HepG2 (cell line): Measurements from ENCODE around the gene ACSL1. TPM values are rescaled to one million over a fixed set of nuclear protein-coding genes. Genes with fewer than 3 reads are reported as not detected.

Experiments
- ATAC-seq: fragments of 200-7000 bp; cut with Tn5 transposase; 3 replicates; pipeline ENCODE4 v1.9.1; 2020; ENCODE audit warnings: mild to moderate bottlenecking, moderate library complexity
- BruUV-seq: library from RNA; stranded (reverse); fragments of 400-500 nt; replicated peaks from 2 replicates; lab custom pipeline; 2021; lab: Mats Ljungman, UMichigan
- CTCF ChIA-PET: fragments of 300-600 bp; formaldehyde crosslinking; extraction: SDS; loops from one replicate; lab custom pipeline; 2021; ENCODE audit warnings: low total read pairs, inconsistent platforms, low intra/inter-chr PET ratio; lab: Yijun Ruan, JAX
- POLR2A ChIA-PET: fragments of 350-600 bp; sonication (Branson Sonifier 250); formaldehyde crosslinking; loops from one replicate; lab custom pipeline; 2020; ENCODE audit warnings: antibody characterized with exemption, inconsistent platforms; lab: Yijun Ruan, JAX
- DNase-seq: peaks from one replicate; pipeline ENCODE4 v3.0.0-alpha.2; 2015; ENCODE audit warnings: low spot score
- FAIRE-seq: peaks from 3 replicates; lab custom pipeline; 2011; peaks lifted over from hg19 to GRCh38; lab: Jason Lieb, UNC
- H2AFZ ChIP-seq: one replicate; pipeline ENCODE4 v1.6.1; 2011; ENCODE audit warnings: low read length, inconsistent platforms
- H3K27ac ChIP-seq: fragments of 300-600 bp; 3 replicates; pipeline ENCODE4 v1.8.0; 2011; ENCODE audit warnings: mixed run types, mild to moderate bottlenecking, mixed read lengths, low read length, inconsistent platforms; ENCODE audit not compliant: insufficient read depth; ENCODE audit errors: extremely low read length
- H3K27me3 ChIP-seq, 2 experiments: fragments of 200-600 bp in 1 of 2; 2 replicates in 1 of 2; 3 replicates in 1 of 2; pipeline versions ENCODE4 v1.6.0 to v1.8.0; 2011; ENCODE audit warnings: low read length in 2 of 2, mild to moderate bottlenecking in 2 of 2, moderate library complexity in 2 of 2, inconsistent platforms in 1 of 2; ENCODE audit not compliant: insufficient read depth in 2 of 2, control insufficient read depth in 1 of 2
- H3K36me3 ChIP-seq, 2 experiments: fragments of 200-600 bp in 1 of 2; replicated peaks in 1 of 2; 2 replicates in 1 of 2; 3 replicates in 1 of 2; pipeline versions ENCODE4 v1.5.1 to v1.8.0; 2011; ENCODE audit warnings: low read length in 2 of 2, inconsistent platforms in 1 of 2; ENCODE audit not compliant: insufficient read depth in 2 of 2, control insufficient read depth in 1 of 2
- H3K4me1 ChIP-seq: 2 replicates; pipeline ENCODE4 v1.5.1; 2012; ENCODE audit warnings: low read length, inconsistent platforms; ENCODE audit not compliant: insufficient read depth
- H3K4me2 ChIP-seq: 2 replicates; pipeline ENCODE4 v1.6.0; 2011; ENCODE audit warnings: low read depth, low read length, inconsistent platforms
- H3K4me3 ChIP-seq, 3 experiments: fragments of 200-600 bp in 1 of 3; sonication (generic), shearing (Covaris generic) in 1 of 3; replicated peaks in 1 of 3; 2 replicates each; pipeline ENCODE4 v1.5.1; 2011 to 2016; ENCODE audit warnings: low read length in 3 of 3, inconsistent platforms in 2 of 3, low read depth in 2 of 3, mild to moderate bottlenecking in 2 of 3, control low read depth in 1 of 3, mixed read lengths in 1 of 3; ENCODE audit not compliant: insufficient read depth in 1 of 3
- H3K79me2 ChIP-seq: one replicate; pipeline ENCODE4 v1.6.1; 2011; ENCODE audit warnings: low read length, inconsistent platforms; ENCODE audit not compliant: insufficient read depth
- H3K9ac ChIP-seq: 2 replicates; pipeline ENCODE4 v1.6.0; 2011; ENCODE audit warnings: mild to moderate bottlenecking, low read depth, low read length, inconsistent platforms; ENCODE audit not compliant: insufficient read depth
- H3K9me3 ChIP-seq: 2 replicates; pipeline ENCODE4 v1.5.1; 2012; ENCODE audit warnings: mild to moderate bottlenecking, low read length
- H4K20me1 ChIP-seq: 2 replicates; pipeline ENCODE4 v1.6.0; 2011; ENCODE audit warnings: inconsistent platforms, mild to moderate bottlenecking, low read length, moderate library complexity; ENCODE audit not compliant: insufficient read depth
- ADNP ChIP-seq: sonication (generic); formaldehyde crosslinking; IDR thresholded peaks from 2 replicates; pipeline ENCODE4 v1.4.0; 2020; ENCODE audit warnings: missing genetic modification reagents
- MBD4 ChIP-seq: IDR thresholded peaks from 2 replicates; pipeline ENCODE4 v1.6.1; 2012; ENCODE audit warnings: low read length, inconsistent platforms, borderline replicate concordance
- POLR2A ChIP-seq, 2 experiments: IDR thresholded peaks; 2 replicates each; pipeline ENCODE4 v1.6.1; 2011; ENCODE audit warnings: low read depth in 2 of 2, low read length in 2 of 2, mild to moderate bottlenecking in 1 of 2, moderate library complexity in 1 of 2; ENCODE audit not compliant: insufficient read depth in 1 of 2
- ZMYM4 ChIP-seq: sonication (generic); formaldehyde crosslinking; IDR thresholded peaks from 2 replicates; pipeline ENCODE4 v1.8.1; 2023; ENCODE audit warnings: mild to moderate bottlenecking, missing genetic modification reagents
- ZNF280D ChIP-seq: sonication (generic); formaldehyde crosslinking; IDR thresholded peaks from 2 replicates; pipeline ENCODE4 v1.5.1; 2020; ENCODE audit warnings: mild to moderate bottlenecking, missing genetic modification reagents
- ZNF501 ChIP-seq: sonication (generic); formaldehyde crosslinking; IDR thresholded peaks from 2 replicates; pipeline ENCODE4 v1.5.1; 2020; ENCODE audit warnings: mild to moderate bottlenecking, moderate library complexity, missing genetic modification reagents
- ZNF703 ChIP-seq: sonication (generic); formaldehyde crosslinking; IDR thresholded peaks from 2 replicates; pipeline ENCODE4 v1.5.1; 2020; ENCODE audit warnings: missing genetic modification reagents, mild to moderate bottlenecking, moderate library complexity, borderline replicate concordance
- ZNF709 ChIP-seq: sonication (generic); formaldehyde crosslinking; IDR thresholded peaks from 2 replicates; pipeline ENCODE4 v1.5.0; 2020; ENCODE audit warnings: mild to moderate bottlenecking, missing genetic modification reagents
- ZZZ3 ChIP-seq: sonication (generic); formaldehyde crosslinking; IDR thresholded peaks from 2 replicates; pipeline ENCODE4 v1.4.0; 2020; ENCODE audit warnings: missing genetic modification reagents, mild to moderate bottlenecking, borderline replicate concordance
- WGBS: methylation state at CpG from one replicate; pipeline ENCODE4 v1.1.6; 2017; ENCODE audit warnings: low lambda C conversion rate; 5-methylcytosine and 5-hydroxymethylcytosine counted together
- in situ Hi-C: cut with HindIII; loops from 2 replicates; pipeline ENCODE4 v1.10.0; 2017; ENCODE audit warnings: low pct_unique_long_range_greater_than_20kb; ENCODE audit not compliant: extremely low pct_ligation_motif_present
- intact Hi-C: fragments of 100-400 bp; cut with micrococcal nuclease; formaldehyde crosslinking; loops from one replicate; pipeline ENCODE4 v1.10.0; 2022; ENCODE audit not compliant: unreplicated experiment
- polyA plus RNA-seq, 8 experiments: library from polyadenylated mRNA; depleted of rRNA in 3 of 8; stranded (reverse) in 7 of 8; unstranded in 1 of 8; fragments of >200 nt; fragmentation: Illumina TruSeq in 4 of 8; extraction: Trizol in 4 of 8; gene quantifications; 2 replicates each; pipeline versions ENCODE4 v1.2.1 to v1.2.3, GENCODE V29; 2011 to 2016; ENCODE audit warnings: low read depth in 4 of 8, missing spikeins in 1 of 8, mixed read lengths in 1 of 8; ENCODE audit not compliant: insufficient read depth in 1 of 8
- total RNA-seq, 5 experiments: library from RNA; depleted of rRNA; stranded (reverse); fragments of >200 nt; fragmentation: Illumina TruSeq; extraction: Trizol; gene quantifications; 2 replicates each; pipeline ENCODE4 v1.2.3, GENCODE V29; 2016; ENCODE audit warnings: low read depth in 1 of 5

Gene ACSL1
- total and polyA plus RNA-seq, 2 of the 13 experiments (the other 11 are each of a cell fraction or from before 2014, with no cell fraction given): 10.0 to 29.8 TPM

DNA sequence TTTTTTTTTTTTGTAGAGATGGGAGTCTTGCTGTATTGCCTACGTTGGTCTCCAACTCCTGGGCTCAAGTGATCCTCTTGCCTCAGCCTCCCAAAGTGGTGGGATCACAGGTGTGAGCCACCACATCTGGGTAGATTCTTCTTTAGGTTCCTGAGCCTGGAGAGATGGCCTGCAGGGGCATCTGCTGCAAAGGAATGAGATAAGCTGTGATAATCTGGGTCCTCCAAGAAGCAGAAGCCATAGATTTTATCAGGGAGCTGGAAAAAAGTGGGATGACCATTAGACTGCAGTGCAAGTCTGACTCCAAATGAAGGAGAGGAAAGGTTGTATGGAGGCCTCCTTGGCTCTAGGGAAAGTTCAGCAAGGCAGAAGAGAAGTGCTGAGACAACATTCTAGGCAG, 19.0 kb upstream of the ACSL1 start:
- H3K9me3 ChIP-seq: no peaks in the 10 kb centered on the region
- no peak for FAIRE-seq
- H4K20me1 ChIP-seq: no peaks in the 10 kb centered on the region
- in situ Hi-C loops (no loop called here), intact Hi-C loops (no loop called here)
- 21% methylated on average over 1 of the region's 1 CpG for WGBS
- H3K4me3 ChIP-seq: no peak overlapping the region
- no peak overlapping the region for H3K9ac ChIP-seq
- BruUV-seq: no TSS peak
- H3K79me2 ChIP-seq: no peaks in the 10 kb centered on the region
- no peak overlapping the region for H2AFZ ChIP-seq
- DNase-seq: no peak
- TF ChIP-seq POLR2A (IDR thresholded peaks at IDR 0.05; ENCODE audit: insufficient read depth in 1 of 2, low read depth in 2 of 2, low read length in 2 of 2): no peak
- TF ChIP-seq ZNF280D (CRISPR knock-in tag): no peak
- no peak for TF ChIP-seq ZMYM4 (CRISPR knock-in tag)
- TF ChIP-seq ZZZ3 (CRISPR knock-in tag): no peak
- no peak for TF ChIP-seq ADNP (CRISPR knock-in tag)
- no peak for TF ChIP-seq MBD4
- no peak for TF ChIP-seq ZNF501 (CRISPR knock-in tag)
- no peak for TF ChIP-seq ZNF709 (CRISPR knock-in tag)
- no peak for TF ChIP-seq ZNF703
- TF ChIP-seq, all 625 proteins: peak for 0
- ChIA-PET CTCF (no interaction called here), POLR2A (interaction anchor here (1.3 kb wide), 3 partner anchors 19 to 36 kb away, joined by 3 to 5 read pairs (median 4); partner anchors contain the start of gene ACSL1)
- no peak for ATAC-seq
- Histone ChIP-seq H3K4me1 (peaks cover 22% of the 10 kb centered on the region), H3K4me2 (no peak overlapping the region), H3K27me3 (no peaks in the 10 kb centered on the region), H3K27ac (no peak overlapping the region), H3K36me3 (no peaks in the 10 kb centered on the region)
